Midbrain (tissue), 1 donor: Measurements from ENCODE around the gene ACSM3.
"Not testable (repeated sequence)": the region's sequence is repeated elsewhere in the genome, so short reads cannot be mapped to it uniquely, and the experiment has no call there.

Source experiments
- DNase-seq: peaks from one replicate; lab custom pipeline; 2025; lab: John Stamatoyannopoulos, UW

ACSM3 gene

GRCh38 chr16:20805684-20806167, 41.9 kb downstream of the ACSM3 start:
- not testable (repeated sequence) for DNase-seq

GRCh38 chr16:20806168-20807050, 42.6 kb downstream of the ACSM3 start, which contains the start of the genes ERI2 and REXO5:
Gene ERI2 (minus strand): TSS chr16:20806472. CDS start chr16:20806430, 42 bp downstream.
Gene REXO5 (plus strand): TSS chr16:20806527. CDS start chr16:20806954, 427 bp downstream.
- peak; percentile 91 for DNase-seq

- no peak for DNase-seq
These were observed 44.0 kb downstream of the ACSM3 start for GRCh38 chr16:20807862-20808261.

- DNase-seq: no peak
These were observed 48.1 kb downstream of the ACSM3 start for GRCh38 chr16:20811889-20812439.

GRCh38 chr16:20812510-20812909, 48.7 kb downstream of the ACSM3 start:
- DNase-seq: no peak

- no peak for DNase-seq
These were observed 51.0 kb downstream of the ACSM3 start for GRCh38 chr16:20814784-20815183.

- no peak for DNase-seq
These were observed 55.2 kb downstream of the ACSM3 start for GRCh38 chr16:20818929-20819585.

GRCh38 chr16:20821682-20822081, 57.9 kb downstream of the ACSM3 start:
- no peak for DNase-seq

GRCh38 chr16:20822521-20823325, 58.9 kb downstream of the ACSM3 start:
- no peak for DNase-seq

- DNase-seq: no peak
These were observed 62.3 kb downstream of the ACSM3 start for GRCh38 chr16:20826039-20826566.

GRCh38 chr16:20829536-20829935, 65.7 kb downstream of the ACSM3 start:
- no peak for DNase-seq

GRCh38 chr16:20830372-20830771, 66.6 kb downstream of the ACSM3 start:
- DNase-seq: no peak

- no peak for DNase-seq
These were observed 69.3 kb downstream of the ACSM3 start for GRCh38 chr16:20833086-20833485.

GRCh38 chr16:20838240-20838639, 74.4 kb downstream of the ACSM3 start:
- DNase-seq: no peak

GRCh38 chr16:20839504-20839903, 75.7 kb downstream of the ACSM3 start:
- DNase-seq: no peak

- DNase-seq: no peak
These were observed 80.2 kb downstream of the ACSM3 start for GRCh38 chr16:20844054-20844453.

- no peak for DNase-seq
These were observed 80.8 kb downstream of the ACSM3 start for GRCh38 chr16:20844588-20844987.

GRCh38 chr16:20846030-20846429, 82.2 kb downstream of the ACSM3 start:
- no peak for DNase-seq

- no peak for DNase-seq
These were observed 82.7 kb downstream of the ACSM3 start for GRCh38 chr16:20846551-20846950.
